Measurements from ENCODE around the gene HJV. TPM values are rescaled to one million over a fixed set of nuclear protein-coding genes. Genes with fewer than 3 reads are reported as not detected.
A peak's percentile ranks its signal among the peaks of the same experiment; 100 is the strongest.

Gene HJV
- total and polyA plus RNA-seq, 2 of the 8 experiments (the other 6 are each of a cell fraction or from before 2014, with no cell fraction given): 0.32 to 0.70 TPM

DNA sequence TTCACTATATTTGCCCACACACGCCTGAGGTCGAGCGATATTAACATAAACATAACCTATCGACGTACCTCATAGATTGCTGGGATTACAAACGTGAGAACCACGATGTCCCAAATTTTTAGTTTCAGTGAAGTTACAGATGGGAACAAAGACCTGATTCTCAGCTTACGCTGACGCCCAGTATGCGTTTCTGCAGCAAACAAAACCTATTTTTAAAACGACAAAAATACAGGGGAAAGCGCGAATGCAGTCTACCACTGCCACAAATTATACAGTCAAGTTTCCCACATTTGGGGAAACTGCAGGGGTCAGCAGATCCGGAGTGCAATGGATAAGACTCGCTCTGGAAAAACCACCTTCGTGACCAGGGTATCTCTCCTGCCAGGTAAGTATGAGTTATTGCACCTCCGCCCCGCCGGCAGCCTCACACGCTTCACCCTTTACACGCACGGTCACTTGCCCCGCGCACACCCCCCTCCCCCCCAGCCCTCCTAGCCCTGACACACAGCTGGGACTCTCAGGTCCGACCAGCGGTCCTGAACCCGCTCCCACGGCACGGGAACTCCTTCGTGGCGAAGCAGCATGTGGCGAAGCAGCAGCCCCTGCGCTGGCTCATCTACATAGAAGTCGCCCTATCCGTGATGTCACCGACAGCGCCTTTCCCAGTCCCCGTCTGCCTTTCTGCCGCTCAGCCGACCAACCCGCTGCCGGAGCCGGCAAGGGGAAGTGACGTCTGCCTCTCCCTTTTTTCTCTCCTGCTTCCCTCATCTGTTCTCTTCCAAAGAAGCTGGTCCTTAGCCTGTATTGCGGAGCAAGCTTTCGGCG, 30.5 kb upstream of the HJV start (continued):
- TF ChIP-seq, protein P1, sequence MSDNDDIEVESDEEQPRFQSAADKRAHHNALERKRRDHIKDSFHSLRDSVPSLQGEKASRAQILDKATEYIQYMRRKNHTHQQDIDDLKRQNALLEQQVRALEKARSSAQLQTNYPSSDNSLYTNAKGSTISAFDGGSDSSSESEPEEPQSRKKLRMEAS (IDR thresholded peaks at IDR 0.05): peak; percentile 59
- TF ChIP-seq TBP (IDR thresholded peaks at IDR 0.05; ENCODE audit: low read depth, low read length) (peak; percentile 97), HDAC6 (IDR thresholded peaks at IDR 0.05; ENCODE audit: low read depth, low read length) (peak; percentile 75), ASH2L (IDR thresholded peaks at IDR 0.05; ENCODE audit: low read length) (peak; percentile 75), SIN3A (conservative IDR thresholded peaks at IDR 0.05 in 1 of 2, IDR thresholded peaks at IDR 0.05 in 1 of 2; ENCODE audit: low read depth in 1 of 2, low read length in 2 of 2) (peak in 1 of 2 experiments; percentile 93; a peak in 1 of 4 replicates), POLR2A (IDR thresholded peaks at IDR 0.05; ENCODE audit: control extremely low read depth in 1 of 2, low read depth in 2 of 2, low read length in 2 of 2) (peak; percentile 100), GTF2F1 (IDR thresholded peaks at IDR 0.05; ENCODE audit: borderline replicate concordance, low read depth, low read length) (peak; percentile 99), EP300 (IDR thresholded peaks at IDR 0.05; ENCODE audit: borderline replicate concordance in 1 of 2, low read depth in 2 of 2, low read length in 2 of 2) (peak in 1 of 2 experiments; percentile 71; a peak in 1 of 3 replicates), CHD2 (IDR thresholded peaks at IDR 0.05; ENCODE audit: low read length) (peak; percentile 78), TCF12 (IDR thresholded peaks at IDR 0.05; ENCODE audit: low read depth, low read length) (peak; percentile 94)
